ENCODE results near the gene IER5. TPM values are rescaled to one million over a fixed set of nuclear protein-coding genes. Genes with fewer than 3 reads are reported as not detected.
A peak's percentile ranks its signal among the peaks of the same experiment; 100 is the strongest.

IER5 gene
- total and polyA plus RNA-seq, 9 of the 15 experiments (the other 6 are each of a cell fraction or from before 2014, with no cell fraction given): 2.4 to 32.1 (median 12.0) TPM

DNA sequence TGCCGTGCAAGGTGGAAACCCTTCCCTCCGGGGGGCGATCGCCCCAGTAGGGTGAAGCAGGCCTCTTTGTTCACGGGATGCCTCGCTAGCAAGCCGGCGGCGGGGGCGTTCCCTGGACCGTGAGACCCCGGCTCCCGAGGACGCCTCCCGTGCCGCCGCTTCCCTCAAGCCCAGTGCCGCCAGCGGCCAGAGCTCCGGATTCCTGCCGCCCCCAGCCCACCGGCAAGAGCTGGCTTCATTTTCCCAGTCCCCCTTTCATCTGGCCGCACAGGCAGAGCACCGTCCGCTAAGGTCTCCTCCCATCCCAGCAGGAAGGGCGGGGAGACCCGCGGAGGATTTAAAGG is 16.3 kb downstream of the IER5 start (continued):
- TF ChIP-seq, protein P1, sequence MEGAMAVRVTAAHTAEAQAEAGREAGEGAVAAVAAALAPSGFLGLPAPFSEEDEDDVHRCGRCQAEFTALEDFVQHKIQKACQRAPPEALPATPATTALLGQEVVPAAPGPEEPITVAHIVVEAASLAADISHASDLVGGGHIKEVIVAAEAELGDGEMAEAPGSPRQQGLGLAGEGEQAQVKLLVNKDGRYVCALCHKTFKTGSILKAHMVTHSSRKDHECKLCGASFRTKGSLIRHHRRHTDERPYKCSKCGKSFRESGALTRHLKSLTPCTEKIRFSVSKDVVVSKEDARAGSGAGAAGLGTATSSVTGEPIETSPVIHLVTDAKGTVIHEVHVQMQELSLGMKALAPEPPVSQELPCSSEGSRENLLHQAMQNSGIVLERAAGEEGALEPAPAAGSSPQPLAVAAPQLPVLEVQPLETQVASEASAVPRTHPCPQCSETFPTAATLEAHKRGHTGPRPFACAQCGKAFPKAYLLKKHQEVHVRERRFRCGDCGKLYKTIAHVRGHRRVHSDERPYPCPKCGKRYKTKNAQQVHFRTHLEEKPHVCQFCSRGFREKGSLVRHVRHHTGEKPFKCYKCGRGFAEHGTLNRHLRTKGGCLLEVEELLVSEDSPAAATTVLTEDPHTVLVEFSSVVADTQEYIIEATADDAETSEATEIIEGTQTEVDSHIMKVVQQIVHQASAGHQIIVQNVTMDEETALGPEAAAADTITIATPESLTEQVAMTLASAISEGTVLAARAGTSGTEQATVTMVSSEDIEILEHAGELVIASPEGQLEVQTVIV (CRISPR knock-in tag; IDR thresholded peaks at IDR 0.05; ENCODE audit: borderline replicate concordance): no peak
- TF ChIP-seq, protein P2, sequence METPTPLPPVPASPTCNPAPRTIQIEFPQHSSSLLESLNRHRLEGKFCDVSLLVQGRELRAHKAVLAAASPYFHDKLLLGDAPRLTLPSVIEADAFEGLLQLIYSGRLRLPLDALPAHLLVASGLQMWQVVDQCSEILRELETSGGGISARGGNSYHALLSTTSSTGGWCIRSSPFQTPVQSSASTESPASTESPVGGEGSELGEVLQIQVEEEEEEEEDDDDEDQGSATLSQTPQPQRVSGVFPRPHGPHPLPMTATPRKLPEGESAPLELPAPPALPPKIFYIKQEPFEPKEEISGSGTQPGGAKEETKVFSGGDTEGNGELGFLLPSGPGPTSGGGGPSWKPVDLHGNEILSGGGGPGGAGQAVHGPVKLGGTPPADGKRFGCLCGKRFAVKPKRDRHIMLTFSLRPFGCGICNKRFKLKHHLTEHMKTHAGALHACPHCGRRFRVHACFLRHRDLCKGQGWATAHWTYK (CRISPR knock-in tag; IDR thresholded peaks at IDR 0.05): peak; percentile 56; the same call in 1 of the 2 replicates
- no peak for TF ChIP-seq SMAD2 (IDR thresholded peaks at IDR 0.05; ENCODE audit: low read depth, low read length)
- TF ChIP-seq HMGN3 (IDR thresholded peaks at IDR 0.05; ENCODE audit: borderline replicate concordance, extremely low read depth, insufficient read length, low read depth, low read length): no peak
- TF ChIP-seq STAT5B (CRISPR knock-in tag; IDR thresholded peaks at IDR 0.05): no peak
- TF ChIP-seq OTX1 (CRISPR knock-in tag; IDR thresholded peaks at IDR 0.05): peak; percentile 74; the same call in 1 of the 2 replicates
- TF ChIP-seq SAP30 (IDR thresholded peaks at IDR 0.05; ENCODE audit: borderline replicate concordance, insufficient read depth, low read depth, low read length, poor library complexity, severe bottlenecking): no peak
- TF ChIP-seq ZNF133 (CRISPR knock-in tag; IDR thresholded peaks at IDR 0.05): no peak
- TF ChIP-seq MEF2A (IDR thresholded peaks at IDR 0.05; ENCODE audit: control insufficient read depth, low read depth, low read length): no peak
- TF ChIP-seq PPARD (CRISPR knock-in tag; IDR thresholded peaks at IDR 0.05): no peak
- no peak for TF ChIP-seq FOXA1 (IDR thresholded peaks at IDR 0.05; ENCODE audit: borderline replicate concordance)
- no peak for TF ChIP-seq YBX1 (IDR thresholded peaks at IDR 0.05)
- no peak for TF ChIP-seq ZNF699 (CRISPR knock-in tag; IDR thresholded peaks at IDR 0.05; ENCODE audit: insufficient replicate concordance)
- TF ChIP-seq, protein P3, sequence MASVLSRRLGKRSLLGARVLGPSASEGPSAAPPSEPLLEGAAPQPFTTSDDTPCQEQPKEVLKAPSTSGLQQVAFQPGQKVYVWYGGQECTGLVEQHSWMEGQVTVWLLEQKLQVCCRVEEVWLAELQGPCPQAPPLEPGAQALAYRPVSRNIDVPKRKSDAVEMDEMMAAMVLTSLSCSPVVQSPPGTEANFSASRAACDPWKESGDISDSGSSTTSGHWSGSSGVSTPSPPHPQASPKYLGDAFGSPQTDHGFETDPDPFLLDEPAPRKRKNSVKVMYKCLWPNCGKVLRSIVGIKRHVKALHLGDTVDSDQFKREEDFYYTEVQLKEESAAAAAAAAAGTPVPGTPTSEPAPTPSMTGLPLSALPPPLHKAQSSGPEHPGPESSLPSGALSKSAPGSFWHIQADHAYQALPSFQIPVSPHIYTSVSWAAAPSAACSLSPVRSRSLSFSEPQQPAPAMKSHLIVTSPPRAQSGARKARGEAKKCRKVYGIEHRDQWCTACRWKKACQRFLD (CRISPR knock-in tag; IDR thresholded peaks at IDR 0.05): no peak
- TF ChIP-seq, protein P4, sequence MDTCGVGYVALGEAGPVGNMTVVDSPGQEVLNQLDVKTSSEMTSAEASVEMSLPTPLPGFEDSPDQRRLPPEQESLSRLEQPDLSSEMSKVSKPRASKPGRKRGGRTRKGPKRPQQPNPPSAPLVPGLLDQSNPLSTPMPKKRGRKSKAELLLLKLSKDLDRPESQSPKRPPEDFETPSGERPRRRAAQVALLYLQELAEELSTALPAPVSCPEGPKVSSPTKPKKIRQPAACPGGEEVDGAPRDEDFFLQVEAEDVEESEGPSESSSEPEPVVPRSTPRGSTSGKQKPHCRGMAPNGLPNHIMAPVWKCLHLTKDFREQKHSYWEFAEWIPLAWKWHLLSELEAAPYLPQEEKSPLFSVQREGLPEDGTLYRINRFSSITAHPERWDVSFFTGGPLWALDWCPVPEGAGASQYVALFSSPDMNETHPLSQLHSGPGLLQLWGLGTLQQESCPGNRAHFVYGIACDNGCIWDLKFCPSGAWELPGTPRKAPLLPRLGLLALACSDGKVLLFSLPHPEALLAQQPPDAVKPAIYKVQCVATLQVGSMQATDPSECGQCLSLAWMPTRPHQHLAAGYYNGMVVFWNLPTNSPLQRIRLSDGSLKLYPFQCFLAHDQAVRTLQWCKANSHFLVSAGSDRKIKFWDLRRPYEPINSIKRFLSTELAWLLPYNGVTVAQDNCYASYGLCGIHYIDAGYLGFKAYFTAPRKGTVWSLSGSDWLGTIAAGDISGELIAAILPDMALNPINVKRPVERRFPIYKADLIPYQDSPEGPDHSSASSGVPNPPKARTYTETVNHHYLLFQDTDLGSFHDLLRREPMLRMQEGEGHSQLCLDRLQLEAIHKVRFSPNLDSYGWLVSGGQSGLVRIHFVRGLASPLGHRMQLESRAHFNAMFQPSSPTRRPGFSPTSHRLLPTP (IDR thresholded peaks at IDR 0.05; ENCODE audit: borderline replicate concordance, extremely low read depth, insufficient read length): no peak
- TF ChIP-seq BACH1 (tag; IDR thresholded peaks at IDR 0.05): no peak
- no peak for TF ChIP-seq TAF1 (IDR thresholded peaks at IDR 0.05; ENCODE audit: control insufficient read depth, extremely low read depth, insufficient read depth, low read length, severe bottlenecking)
- TF ChIP-seq, protein P5, sequence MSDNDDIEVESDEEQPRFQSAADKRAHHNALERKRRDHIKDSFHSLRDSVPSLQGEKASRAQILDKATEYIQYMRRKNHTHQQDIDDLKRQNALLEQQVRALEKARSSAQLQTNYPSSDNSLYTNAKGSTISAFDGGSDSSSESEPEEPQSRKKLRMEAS (CRISPR knock-in tag; IDR thresholded peaks at IDR 0.05): peak; percentile 31; the same call in 1 of the 2 replicates
